WERI-Rb-1 (cell line): ENCODE data around the gene DYNLT2.

ENCODE experiments used
- DNase-seq: peaks from one replicate; pipeline ENCODE4 v3.0.0-alpha.2; 2020
- H3K27ac ChIP-seq: fragments of 250-450 bp; sonication (Bioruptor Pico); 2 replicates; pipeline ENCODE4 v1.5.1; 2020; ENCODE audit warnings: mild to moderate bottlenecking, moderate library complexity
- H3K27me3 ChIP-seq: fragments of 250-450 bp; sonication (Bioruptor Pico); 2 replicates; pipeline ENCODE4 v1.5.1; 2021; ENCODE audit warnings: mild to moderate bottlenecking, low read depth, moderate library complexity; ENCODE audit not compliant: insufficient read depth, severe bottlenecking
- H3K36me3 ChIP-seq: fragments of 250-450 bp; sonication (Bioruptor Pico); 2 replicates; pipeline ENCODE4 v1.5.1; 2020; ENCODE audit warnings: mild to moderate bottlenecking, moderate library complexity
- H3K4me3 ChIP-seq: 2 replicates; pipeline ENCODE4 v1.5.1; 2011; ENCODE audit warnings: low read depth, mild to moderate bottlenecking, control low read depth, low read length
- H3K9me3 ChIP-seq: fragments of 250-450 bp; sonication (Bioruptor Pico); 2 replicates; pipeline ENCODE4 v1.5.1; 2021; ENCODE audit warnings: mild to moderate bottlenecking, moderate library complexity; ENCODE audit not compliant: severe bottlenecking
- CTCF ChIP-seq: IDR thresholded peaks from 2 replicates; pipeline ENCODE4 v1.5.1; 2011; ENCODE audit warnings: low read depth, mild to moderate bottlenecking, control low read depth, inconsistent platforms, low read length

Gene DYNLT2

GRCh38 chr6:169763881-169764280, 12.5 kb upstream of the DYNLT2 start:
- Histone ChIP-seq H3K36me3 (peaks cover 6% of the 10 kb centered on the region), H3K4me3 (no peak overlapping the region), H3K9me3 (no peaks in the 10 kb centered on the region), H3K27ac (no peak overlapping the region), H3K27me3 (no peaks in the 10 kb centered on the region)
- DNase-seq, result no peak
- no peak for TF ChIP-seq CTCF

- H3K4me3 ChIP-seq, result no peak overlapping the region
- H3K27ac ChIP-seq, result no peak overlapping the region
- H3K9me3 ChIP-seq, result no peaks in the 10 kb centered on the region
- no peaks in the 10 kb centered on the region for H3K27me3 ChIP-seq
- H3K36me3 ChIP-seq, result peaks cover 6% of the 10 kb centered on the region
- no peak for TF ChIP-seq CTCF
- DNase-seq, result no peak
These were observed 11.9 kb upstream of the DYNLT2 start for GRCh38 chr6:169763308-169763707.

- Histone ChIP-seq H3K4me3 (no peak overlapping the region), H3K27ac (no peak overlapping the region), H3K27me3 (no peaks in the 10 kb centered on the region), H3K9me3 (no peaks in the 10 kb centered on the region), H3K36me3 (peaks cover 7% of the 10 kb centered on the region; the same call in 1 of the 2 replicates)
- TF ChIP-seq CTCF, result no peak
- DNase-seq, result no peak
These were observed 3.8 kb upstream of the DYNLT2 start for GRCh38 chr6:169755162-169755561.

GRCh38 chr6:169752074-169752623, 777 bp upstream of the DYNLT2 start:
- no peak for DNase-seq
- no peak for TF ChIP-seq CTCF
- Histone ChIP-seq H3K9me3 (no peaks in the 10 kb centered on the region), H3K27ac (peak overlapping the region; percentile 98), H3K36me3 (no peaks in the 10 kb centered on the region), H3K4me3 (peak overlapping the region; percentile 76), H3K27me3 (no peaks in the 10 kb centered on the region)

GRCh38 chr6:169746556-169746955, 4.8 kb downstream of the DYNLT2 start:
- H3K9me3 ChIP-seq, result no peaks in the 10 kb centered on the region
- TF ChIP-seq CTCF, result no peak
- H3K27me3 ChIP-seq, result no peaks in the 10 kb centered on the region
- no peak for DNase-seq
- H3K36me3 ChIP-seq, result no peaks in the 10 kb centered on the region
- no peak overlapping the region for H3K4me3 ChIP-seq
- no peak overlapping the region for H3K27ac ChIP-seq

- TF ChIP-seq CTCF, result no peak
- H3K27me3 ChIP-seq, result no peaks in the 10 kb centered on the region
- H3K4me3 ChIP-seq, result no peak overlapping the region
- no peaks in the 10 kb centered on the region for H3K9me3 ChIP-seq
- no peaks in the 10 kb centered on the region for H3K36me3 ChIP-seq
- no peak overlapping the region for H3K27ac ChIP-seq
- DNase-seq, result no peak
These were observed 6.0 kb downstream of the DYNLT2 start for GRCh38 chr6:169745405-169745804.
